GM23338 (cell line): ENCODE measurements around the gene KCNK4.

Experiments
- CREB1 ChIP-seq: fragments of 250-450 bp; sonication (Bioruptor Pico); IDR thresholded peaks from 2 replicates; pipeline ENCODE4 v1.5.0; 2020; ENCODE audit warnings: low read depth, mild to moderate bottlenecking, moderate library complexity
- CTCF ChIP-seq, 2 experiments: fragments of 200-600 bp in 1 of 2; sonication (generic) in 1 of 2; conservative IDR thresholded peaks; 2 replicates each; pipeline versions ENCODE4 v1.5.1 to v1.6.1; 2016 to 2017; ENCODE audit warnings: antibody characterized with exemption in 2 of 2, low read depth in 2 of 2, mild to moderate bottlenecking in 2 of 2, moderate library complexity in 1 of 2
- ETS1 ChIP-seq: IDR thresholded peaks from 2 replicates; pipeline ENCODE4 v1.6.1; 2016; ENCODE audit warnings: antibody characterized with exemption
- EZH2 ChIP-seq: fragments of 200-600 bp; sonication (generic); IDR thresholded peaks from one replicate; pipeline ENCODE4 v1.8.0; 2017; ENCODE audit warnings: antibody characterized with exemption, mild to moderate bottlenecking, low read depth; ENCODE audit not compliant: unreplicated experiment
- EZH2phosphoT487 ChIP-seq: fragments of 200-600 bp; sonication (generic); IDR thresholded peaks from one replicate; pipeline ENCODE4 v1.8.1; 2018; ENCODE audit warnings: antibody characterized with exemption; ENCODE audit not compliant: unreplicated experiment
- JUNB ChIP-seq: IDR thresholded peaks from one replicate; pipeline ENCODE4 v1.6.1; 2016; ENCODE audit warnings: antibody characterized with exemption; ENCODE audit not compliant: unreplicated experiment
- POLR2AphosphoS5 ChIP-seq: IDR thresholded peaks from 2 replicates; pipeline ENCODE4 v1.6.1; 2016; ENCODE audit warnings: antibody characterized with exemption, low read depth
- REST ChIP-seq: IDR thresholded peaks from one replicate; pipeline ENCODE4 v1.6.1; 2018; ENCODE audit warnings: antibody characterized with exemption; ENCODE audit not compliant: unreplicated experiment
- STAT1 ChIP-seq: IDR thresholded peaks from one replicate; pipeline ENCODE4 v1.6.1; 2016; ENCODE audit warnings: antibody characterized with exemption; ENCODE audit not compliant: unreplicated experiment
- ZNF114 ChIP-seq: fragments of 250-450 bp; sonication (Bioruptor Pico); IDR thresholded peaks from 2 replicates; pipeline ENCODE4 v1.5.0; 2020; ENCODE audit warnings: mild to moderate bottlenecking, moderate library complexity

GRCh38 chr11:64304316-64305072 is 13.4 kb downstream of the KCNK4 start:
- TF ChIP-seq POLR2AphosphoS5 = peak; percentile 75
- TF ChIP-seq CTCF (conservative IDR thresholded peaks at IDR 0.05; ENCODE audit: low read depth in 2 of 2) = peak; percentile 94 to 95
- no peak for TF ChIP-seq ETS1
- no peak for TF ChIP-seq STAT1
- TF ChIP-seq EZH2 = no peak
- no peak for TF ChIP-seq REST
- TF ChIP-seq ZNF114 (CRISPR knock-in tag) = no peak
- TF ChIP-seq CREB1 (CRISPR knock-in tag) = no peak
- TF ChIP-seq EZH2phosphoT487 = no peak
- TF ChIP-seq JUNB = no peak
